Vagina (tissue), 2 donors: ENCODE results near the gene NAPB.

Source experiments
- POLR2A ChIP-seq, 2 donors: fragments of 450-650 bp; IDR thresholded peaks; one replicate each; pipeline ENCODE4 v1.6.1; 2017; ENCODE audit warnings: antibody characterized with exemption in 2 of 2, mild to moderate bottlenecking in 2 of 2, moderate library complexity in 2 of 2
- POLR2AphosphoS5 ChIP-seq, 2 donors: sonication (generic); formaldehyde crosslinking; IDR thresholded peaks; one replicate each; pipeline ENCODE4 v1.9.0; 2017; ENCODE audit warnings: antibody characterized with exemption in 2 of 2, mild to moderate bottlenecking in 2 of 2, low read depth in 1 of 2; ENCODE audit not compliant: insufficient read depth in 1 of 2
- TF ChIP-seq, protein P1 (sequence below), 3 experiments: fragments of 450-650 bp in 2 of 3; fragments of 200-600 bp in 1 of 3; sonication (generic) in 1 of 3; IDR thresholded peaks; one replicate each; pipeline ENCODE4 v1.5.1; 2017 to 2019; ENCODE audit warnings: antibody characterized with exemption in 3 of 3, mild to moderate bottlenecking in 2 of 3, moderate library complexity in 2 of 3

GRCh38 chr20:23375827-23376226 lies 45.5 kb downstream of the NAPB start:
- TF ChIP-seq, protein P1, sequence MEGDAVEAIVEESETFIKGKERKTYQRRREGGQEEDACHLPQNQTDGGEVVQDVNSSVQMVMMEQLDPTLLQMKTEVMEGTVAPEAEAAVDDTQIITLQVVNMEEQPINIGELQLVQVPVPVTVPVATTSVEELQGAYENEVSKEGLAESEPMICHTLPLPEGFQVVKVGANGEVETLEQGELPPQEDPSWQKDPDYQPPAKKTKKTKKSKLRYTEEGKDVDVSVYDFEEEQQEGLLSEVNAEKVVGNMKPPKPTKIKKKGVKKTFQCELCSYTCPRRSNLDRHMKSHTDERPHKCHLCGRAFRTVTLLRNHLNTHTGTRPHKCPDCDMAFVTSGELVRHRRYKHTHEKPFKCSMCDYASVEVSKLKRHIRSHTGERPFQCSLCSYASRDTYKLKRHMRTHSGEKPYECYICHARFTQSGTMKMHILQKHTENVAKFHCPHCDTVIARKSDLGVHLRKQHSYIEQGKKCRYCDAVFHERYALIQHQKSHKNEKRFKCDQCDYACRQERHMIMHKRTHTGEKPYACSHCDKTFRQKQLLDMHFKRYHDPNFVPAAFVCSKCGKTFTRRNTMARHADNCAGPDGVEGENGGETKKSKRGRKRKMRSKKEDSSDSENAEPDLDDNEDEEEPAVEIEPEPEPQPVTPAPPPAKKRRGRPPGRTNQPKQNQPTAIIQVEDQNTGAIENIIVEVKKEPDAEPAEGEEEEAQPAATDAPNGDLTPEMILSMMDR (IDR thresholded peaks at IDR 0.05): no peak
- TF ChIP-seq POLR2A (IDR thresholded peaks at IDR 0.05) (no peak), POLR2AphosphoS5 (IDR thresholded peaks at IDR 0.05; ENCODE audit: insufficient read depth in 1 of 2, low read depth in 1 of 2) (no peak)
